ENCODE data around the gene ADAMTSL5.

- TF ChIP-seq CTCF (IDR thresholded peaks at IDR 0.05) (no peak), POLR2A (IDR thresholded peaks at IDR 0.05) (no peak)
These were observed 23.1 kb downstream of the ADAMTSL5 start for GRCh38 chr19:1489463-1490310.
